GM08714 (cell line): ENCODE results near the gene GATAD2B.

ENCODE experiments used
- H3K4me3 ChIP-seq: fragments of 200-500 bp; sonication (Bioruptor generic); 2 replicates; pipeline ENCODE4 v1.5.1; 2014; ENCODE audit warnings: mild to moderate bottlenecking, low read length, inconsistent platforms
- ZNF274 ChIP-seq: IDR thresholded peaks from 2 replicates; pipeline ENCODE4 v1.6.1; 2012; ENCODE audit warnings: mild to moderate bottlenecking, low read depth, low read length

The GATAD2B gene

DNA sequence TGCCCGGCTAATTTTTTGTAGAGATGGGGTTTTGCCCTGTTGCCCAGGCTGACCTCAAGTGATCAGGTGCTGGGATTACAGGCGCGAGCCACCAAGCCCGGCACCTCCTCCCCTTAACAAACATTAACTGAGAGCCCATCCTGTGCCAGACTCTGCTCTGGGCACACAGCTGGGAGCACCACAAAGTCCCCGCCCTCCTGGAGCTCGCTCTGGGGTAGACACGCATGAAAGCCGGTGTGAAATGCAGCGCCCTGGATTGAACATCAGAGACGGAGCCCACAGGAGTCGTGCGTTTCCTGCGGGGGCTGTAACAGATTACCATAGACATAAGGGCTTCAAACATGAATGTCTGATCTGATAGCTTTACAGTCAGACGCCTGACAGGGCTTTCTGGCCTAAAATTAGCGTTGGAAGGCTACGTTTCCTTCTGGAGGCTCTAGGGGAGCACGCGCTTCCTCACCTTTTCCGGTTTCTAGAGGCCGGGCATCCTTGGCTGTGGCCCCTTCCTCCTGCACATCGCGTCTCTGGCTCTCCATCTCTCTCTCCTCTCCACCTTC lies 133.2 kb downstream of the GATAD2B start:
- TF ChIP-seq ZNF274 = no peak
- peak overlapping the region; percentile 32; the same call in 1 of the 2 replicates for H3K4me3 ChIP-seq

DNA sequence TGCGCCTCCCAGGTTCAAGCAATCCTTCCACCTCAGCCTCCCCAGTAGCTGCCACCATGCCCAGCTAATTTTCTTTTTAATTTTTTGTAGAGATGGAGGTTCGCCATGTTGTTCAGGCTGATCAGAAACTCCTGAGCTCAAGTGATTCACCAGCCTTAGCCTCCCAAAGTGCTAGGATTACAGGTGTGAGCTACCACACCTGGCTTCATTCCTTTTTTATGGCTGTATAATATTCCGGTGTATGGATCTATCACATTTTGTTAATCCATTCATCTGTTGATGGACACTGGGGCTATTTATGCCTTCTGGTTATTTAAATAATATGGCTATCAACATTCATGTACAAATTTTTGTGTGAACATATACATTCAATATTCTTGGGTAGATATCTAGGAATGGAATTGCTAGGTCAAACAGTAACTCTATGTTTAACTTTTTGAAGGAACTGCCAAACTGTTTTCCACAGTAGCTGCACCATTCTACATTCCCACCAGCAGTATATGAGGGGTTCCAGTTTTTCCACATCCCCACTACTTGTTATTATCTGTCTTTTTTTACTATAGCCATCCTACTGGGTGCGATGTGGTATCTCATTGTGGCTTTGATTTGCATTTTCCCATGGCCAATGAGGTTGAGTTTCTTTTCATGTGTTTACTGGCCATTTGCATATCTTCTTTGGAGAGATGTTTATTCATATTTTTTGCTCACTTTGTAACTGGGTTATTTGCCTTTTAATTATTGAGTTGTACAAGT lies 136.6 kb downstream of the GATAD2B start:
- TF ChIP-seq ZNF274 = no peak
- H3K4me3 ChIP-seq = no peak overlapping the region

DNA sequence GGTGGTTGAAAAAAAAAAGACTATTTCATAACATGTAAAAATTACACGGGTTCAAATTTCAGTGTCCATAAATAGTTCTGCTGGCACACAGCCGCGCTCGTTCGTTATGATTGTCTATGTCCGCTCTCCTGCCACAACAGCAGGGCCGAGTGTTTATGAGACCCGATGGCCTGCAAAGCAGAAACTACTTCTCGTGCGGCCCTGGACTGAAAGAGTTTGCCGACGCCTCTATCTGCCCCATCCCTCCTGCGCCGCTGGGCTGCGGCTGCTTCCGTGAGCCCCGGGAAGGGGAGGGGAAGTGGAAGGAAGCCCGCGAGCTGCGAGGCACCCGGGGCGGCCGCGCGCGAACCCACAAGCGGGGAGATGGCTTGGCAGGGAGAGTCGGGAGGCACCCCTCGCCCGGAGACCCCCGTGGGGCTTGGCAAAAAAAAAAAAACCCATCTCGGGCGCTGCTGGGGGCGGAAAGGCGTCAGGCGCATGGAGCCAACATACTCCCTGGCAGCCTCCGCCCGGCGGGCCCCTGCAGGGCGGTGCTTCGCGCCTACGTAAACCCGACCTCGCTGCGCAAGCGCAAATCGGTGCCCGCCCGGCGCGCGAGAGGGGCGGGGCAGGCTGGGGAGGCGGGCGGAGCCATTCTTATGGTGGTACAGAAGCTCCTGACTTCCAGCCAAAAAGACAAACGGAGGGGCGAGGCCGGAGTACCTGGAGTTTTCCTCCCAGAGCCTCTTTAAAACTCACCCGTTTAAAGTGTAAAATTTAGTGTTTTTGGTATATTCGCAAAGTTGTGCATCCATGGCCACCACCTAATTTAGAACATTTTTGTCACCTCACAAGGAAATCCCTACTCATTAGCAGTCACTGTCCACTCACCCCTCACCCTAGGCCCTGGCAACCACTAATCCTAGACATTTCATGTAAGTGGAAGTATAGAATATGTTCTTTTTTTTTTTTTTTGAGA lies 139.3 kb downstream of the GATAD2B start:
- peak overlapping the region; percentile 64 for H3K4me3 ChIP-seq
- no peak for TF ChIP-seq ZNF274

DNA sequence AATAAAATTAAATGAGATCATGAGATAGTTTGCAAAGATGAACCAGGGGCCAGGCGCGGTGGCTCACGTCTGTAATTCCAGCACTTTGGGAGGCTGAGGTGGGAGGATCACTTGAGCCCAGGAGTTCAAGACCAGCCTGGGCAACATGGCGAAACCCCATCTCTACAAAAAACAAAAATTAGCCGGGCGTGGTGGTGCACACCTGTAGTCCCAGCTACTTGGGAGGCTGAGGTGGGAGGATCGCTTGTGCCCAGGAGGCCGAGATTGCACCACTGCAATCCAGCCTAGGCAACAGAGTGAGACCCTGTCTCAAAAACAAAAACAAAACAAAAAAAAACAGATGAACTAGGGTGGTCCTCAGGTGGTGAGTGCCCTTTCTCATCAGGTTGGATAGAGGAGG lies 140.1 kb downstream of the GATAD2B start:
- H3K4me3 ChIP-seq = peak overlapping the region; percentile 64; the same call in 1 of the 2 replicates

DNA sequence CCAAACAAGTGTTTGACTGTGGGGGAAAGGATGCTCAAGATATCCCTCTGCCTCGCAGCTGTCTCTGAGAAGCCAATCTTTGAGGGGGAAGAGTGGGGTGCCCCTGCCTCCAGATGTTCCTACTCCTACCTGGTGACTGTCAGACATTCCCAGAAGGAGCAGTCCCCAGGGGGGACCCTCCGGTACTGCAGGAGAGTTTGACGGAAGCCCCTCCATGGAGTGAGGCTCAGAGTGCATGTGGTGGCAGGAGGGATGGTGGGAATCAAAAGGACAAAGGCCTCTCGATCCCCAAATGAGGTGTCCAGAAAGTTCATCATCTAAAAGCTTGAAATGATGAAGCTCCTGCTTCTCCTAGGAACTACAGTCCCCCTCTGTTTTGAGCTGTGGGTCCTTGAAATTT lies 142.2 kb downstream of the GATAD2B start:
- H3K4me3 ChIP-seq = no peak overlapping the region
- no peak for TF ChIP-seq ZNF274

DNA sequence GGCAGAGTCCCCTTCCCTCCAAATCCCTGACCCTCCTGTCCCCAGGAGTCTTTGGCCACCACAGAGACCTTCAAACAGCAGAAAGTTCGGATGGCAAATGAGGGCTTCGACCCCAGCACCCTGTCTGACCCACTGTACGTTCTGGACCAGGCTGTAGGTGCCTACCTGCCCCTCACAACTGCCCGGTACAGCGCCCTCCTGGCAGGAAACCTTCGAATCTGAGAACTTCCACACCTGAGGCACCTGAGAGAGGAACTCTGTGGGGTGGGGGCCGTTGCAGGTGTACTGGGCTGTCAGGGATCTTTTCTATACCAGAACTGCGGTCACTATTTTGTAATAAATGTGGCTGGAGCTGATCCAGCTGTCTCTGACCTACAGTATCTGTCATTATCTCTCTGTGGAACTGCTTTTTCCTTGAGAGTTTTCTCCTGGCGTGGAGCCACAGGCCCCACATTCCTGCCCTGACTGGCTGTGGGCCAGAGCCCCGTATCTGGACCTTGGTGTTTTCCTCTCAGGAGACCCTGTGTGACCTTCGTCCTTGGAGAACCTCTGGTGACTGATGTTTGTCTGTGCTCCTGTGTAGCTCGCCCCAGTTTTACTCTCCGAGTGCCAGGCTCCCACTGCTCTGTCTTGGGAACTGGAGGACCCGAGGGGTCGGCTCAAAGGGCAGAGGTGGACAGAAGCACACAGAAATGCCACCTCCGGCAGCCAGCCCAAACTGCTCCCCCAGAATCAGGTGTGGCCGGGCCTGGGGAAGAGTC lies 142.8 kb downstream of the GATAD2B start:
- TF ChIP-seq ZNF274 = no peak
- no peak overlapping the region for H3K4me3 ChIP-seq

DNA sequence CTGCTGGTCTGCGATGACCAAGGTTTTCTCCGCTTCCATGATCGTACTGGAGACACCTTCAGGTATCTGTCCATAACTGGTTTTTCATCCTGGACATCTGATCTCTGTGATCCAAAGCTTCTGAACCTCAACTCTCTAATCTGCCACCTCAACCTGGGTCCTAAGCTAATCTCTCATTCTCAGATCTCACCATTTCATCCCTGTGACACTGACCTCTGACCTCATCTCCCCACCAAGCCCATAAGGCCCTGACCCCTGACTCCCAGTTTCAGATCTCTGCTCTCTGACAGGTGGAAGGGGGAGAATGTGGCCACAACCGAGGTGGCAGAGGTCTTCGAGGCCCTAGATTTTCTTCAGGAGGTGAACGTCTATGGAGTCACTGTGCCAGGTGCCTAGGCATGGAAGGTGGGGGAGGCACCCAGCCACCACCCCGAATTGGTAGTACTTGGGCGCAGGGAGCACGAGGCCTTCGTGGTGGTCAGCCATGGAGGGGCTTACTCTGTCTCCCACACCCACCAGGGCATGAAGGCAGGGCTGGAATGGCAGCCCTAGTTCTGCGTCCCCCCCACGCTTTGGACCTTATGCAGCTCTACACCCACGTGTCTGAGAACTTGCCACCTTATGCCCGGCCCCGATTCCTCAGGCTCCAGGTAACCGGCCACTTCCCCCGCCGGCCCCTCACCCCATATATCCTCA lies 143.8 kb downstream of the GATAD2B start:
- TF ChIP-seq ZNF274 = no peak
- H3K4me3 ChIP-seq = no peak overlapping the region

DNA sequence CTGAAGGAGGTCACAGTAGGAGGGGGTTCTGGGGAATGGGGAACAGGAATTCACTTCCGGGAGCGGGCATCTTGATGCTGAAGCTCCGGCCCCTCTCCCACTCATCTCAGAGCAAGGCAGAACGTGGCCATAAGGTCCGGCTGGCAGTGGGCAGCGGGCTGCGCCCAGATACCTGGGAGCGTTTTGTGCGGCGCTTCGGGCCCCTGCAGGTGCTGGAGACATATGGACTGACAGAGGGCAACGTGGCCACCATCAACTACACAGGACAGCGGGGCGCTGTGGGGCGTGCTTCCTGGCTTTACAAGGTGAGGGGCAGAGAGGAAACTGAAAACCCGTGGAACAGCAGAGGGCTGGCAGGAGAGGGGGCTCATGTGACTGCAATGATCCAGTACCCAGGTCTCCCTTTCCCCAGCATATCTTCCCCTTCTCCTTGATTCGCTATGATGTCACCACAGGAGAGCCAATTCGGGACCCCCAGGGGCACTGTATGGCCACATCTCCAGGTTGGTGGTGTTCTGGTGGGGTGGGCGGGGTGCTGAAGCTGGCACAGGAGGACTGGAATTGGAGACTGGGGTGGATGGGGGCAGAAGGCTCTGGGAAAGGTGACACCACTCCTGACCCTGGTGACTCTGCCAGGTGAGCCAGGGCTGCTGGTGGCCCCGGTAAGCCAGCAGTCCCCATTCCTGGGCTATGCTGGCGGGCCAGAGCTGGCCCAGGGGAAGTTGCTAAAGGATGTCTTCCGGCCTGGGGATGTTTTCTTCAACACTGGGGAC lies 144.5 kb downstream of the GATAD2B start:
- no peak overlapping the region for H3K4me3 ChIP-seq
- no peak for TF ChIP-seq ZNF274

DNA sequence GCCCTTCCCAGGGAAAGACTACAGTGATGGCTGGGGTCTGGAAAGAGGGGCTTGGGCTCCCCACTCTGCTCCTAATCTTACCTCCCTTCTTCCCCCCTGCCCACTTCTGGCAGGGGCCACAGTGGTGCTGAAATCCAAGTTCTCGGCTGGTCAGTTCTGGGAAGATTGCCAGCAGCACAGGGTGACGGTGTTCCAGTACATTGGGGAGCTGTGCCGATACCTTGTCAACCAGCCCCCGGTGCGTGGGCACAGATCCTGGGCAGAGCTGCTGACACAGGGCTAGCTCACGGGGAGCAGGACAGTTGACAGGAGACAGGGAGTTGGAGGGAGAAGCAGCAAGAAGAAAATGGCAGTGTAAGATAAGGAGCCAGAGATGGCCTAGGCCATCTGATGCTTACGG lies 145.1 kb downstream of the GATAD2B start:
- no peak overlapping the region for H3K4me3 ChIP-seq
- no peak for TF ChIP-seq ZNF274

DNA sequence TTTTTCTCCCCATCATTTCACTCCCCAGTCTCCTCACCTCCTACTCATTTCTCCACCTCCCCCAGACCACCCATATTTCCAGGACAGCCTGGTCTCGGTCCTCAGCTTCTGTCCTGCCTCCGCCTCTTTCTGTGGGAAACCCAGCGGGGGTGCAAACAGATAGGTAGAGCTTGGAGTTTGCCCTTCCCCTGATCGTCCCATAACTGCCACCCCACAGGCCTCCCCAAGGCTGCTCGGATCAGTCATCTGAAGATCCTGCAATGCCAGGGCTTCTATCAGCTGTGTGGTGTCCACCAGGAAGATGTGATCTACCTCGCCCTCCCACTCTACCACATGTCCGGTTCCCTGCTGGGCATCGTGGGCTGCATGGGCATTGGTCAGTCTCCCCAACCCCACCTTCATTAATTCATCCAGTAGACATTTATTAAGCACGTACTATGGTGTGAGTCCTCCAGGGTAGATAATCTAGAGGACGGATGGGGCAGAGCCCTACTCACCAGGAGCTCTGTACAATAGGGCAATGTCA lies 145.9 kb downstream of the GATAD2B start:
- TF ChIP-seq ZNF274 = no peak
- H3K4me3 ChIP-seq = no peak overlapping the region

DNA sequence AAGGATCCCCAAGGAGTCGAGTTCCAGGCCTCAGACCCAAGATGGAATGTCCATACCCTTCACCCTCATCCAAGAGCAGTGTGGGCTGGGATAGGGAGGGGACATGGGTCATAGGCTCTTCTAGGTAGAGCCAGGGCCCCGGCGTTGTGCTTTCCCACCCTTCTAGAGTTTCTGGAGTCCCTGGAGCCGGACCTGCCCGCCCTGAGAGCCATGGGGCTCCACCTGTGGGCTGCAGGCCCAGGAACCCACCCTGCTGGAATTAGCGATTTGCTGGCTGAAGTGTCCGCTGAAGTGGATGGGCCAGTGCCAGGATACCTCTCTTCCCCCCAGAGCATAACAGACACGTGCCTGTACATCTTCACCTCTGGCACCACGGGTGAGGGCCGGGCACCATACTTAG lies 146.4 kb downstream of the GATAD2B start:
- no peak for TF ChIP-seq ZNF274
- H3K4me3 ChIP-seq = peak overlapping the region; percentile 59; the same call in 1 of the 2 replicates

DNA sequence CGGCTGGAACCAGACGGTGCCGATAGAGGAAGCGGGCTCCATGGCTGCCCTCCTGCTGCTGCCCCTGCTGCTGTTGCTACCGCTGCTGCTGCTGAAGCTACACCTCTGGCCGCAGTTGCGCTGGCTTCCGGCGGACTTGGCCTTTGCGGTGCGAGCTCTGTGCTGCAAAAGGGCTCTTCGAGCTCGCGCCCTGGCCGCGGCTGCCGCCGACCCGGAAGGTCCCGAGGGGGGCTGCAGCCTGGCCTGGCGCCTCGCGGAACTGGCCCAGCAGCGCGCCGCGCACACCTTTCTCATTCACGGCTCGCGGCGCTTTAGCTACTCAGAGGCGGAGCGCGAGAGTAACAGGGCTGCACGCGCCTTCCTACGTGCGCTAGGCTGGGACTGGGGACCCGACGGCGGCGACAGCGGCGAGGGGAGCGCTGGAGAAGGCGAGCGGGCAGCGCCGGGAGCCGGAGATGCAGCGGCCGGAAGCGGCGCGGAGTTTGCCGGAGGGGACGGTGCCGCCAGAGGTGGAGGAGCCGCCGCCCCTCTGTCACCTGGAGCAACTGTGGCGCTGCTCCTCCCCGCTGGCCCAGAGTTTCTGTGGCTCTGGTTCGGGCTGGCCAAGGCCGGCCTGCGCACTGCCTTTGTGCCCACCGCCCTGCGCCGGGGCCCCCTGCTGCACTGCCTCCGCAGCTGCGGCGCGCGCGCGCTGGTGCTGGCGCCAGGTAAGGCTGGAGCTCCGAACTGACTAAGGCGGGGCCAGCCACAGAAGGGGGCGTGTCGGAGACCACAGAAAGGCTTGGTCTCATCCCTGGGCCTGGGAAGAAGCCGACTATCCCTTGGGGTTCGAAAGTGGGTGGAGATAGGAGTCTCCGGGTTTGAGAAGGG lies 147.1 kb downstream of the GATAD2B start:
- H3K4me3 ChIP-seq = peak overlapping the region; percentile 59; the same call in 1 of the 2 replicates
- no peak for TF ChIP-seq ZNF274
